Measurements from ENCODE around the gene CARD8. TPM values are rescaled to one million over a fixed set of nuclear protein-coding genes. Genes with fewer than 3 reads are reported as not detected.

Gene CARD8
- total RNA-seq, 4 donors from 2014 or later = 31.5 to 115 (median 39.2) TPM

GRCh38 chr19:48170817-48171347, 84.8 kb downstream of the CARD8 start:
- DNase-seq = no peak
- Histone ChIP-seq H3K36me3 (peaks cover 0 to 13% (median 0%) of the 10 kb centered on the region in 3 donors), H3K9me3 (no peaks in the 10 kb centered on the region), H3K4me1 (peaks cover 0 to 13% (median 3%) of the 10 kb centered on the region in 4 donors), H3K4me3 (peak overlapping the region; percentile 76 to 96 (median 86)), H3K27me3 (no peaks in the 10 kb centered on the region), H3K27ac (peak overlapping the region; percentile 91 to 95 (median 94))
- TF ChIP-seq, protein P1, sequence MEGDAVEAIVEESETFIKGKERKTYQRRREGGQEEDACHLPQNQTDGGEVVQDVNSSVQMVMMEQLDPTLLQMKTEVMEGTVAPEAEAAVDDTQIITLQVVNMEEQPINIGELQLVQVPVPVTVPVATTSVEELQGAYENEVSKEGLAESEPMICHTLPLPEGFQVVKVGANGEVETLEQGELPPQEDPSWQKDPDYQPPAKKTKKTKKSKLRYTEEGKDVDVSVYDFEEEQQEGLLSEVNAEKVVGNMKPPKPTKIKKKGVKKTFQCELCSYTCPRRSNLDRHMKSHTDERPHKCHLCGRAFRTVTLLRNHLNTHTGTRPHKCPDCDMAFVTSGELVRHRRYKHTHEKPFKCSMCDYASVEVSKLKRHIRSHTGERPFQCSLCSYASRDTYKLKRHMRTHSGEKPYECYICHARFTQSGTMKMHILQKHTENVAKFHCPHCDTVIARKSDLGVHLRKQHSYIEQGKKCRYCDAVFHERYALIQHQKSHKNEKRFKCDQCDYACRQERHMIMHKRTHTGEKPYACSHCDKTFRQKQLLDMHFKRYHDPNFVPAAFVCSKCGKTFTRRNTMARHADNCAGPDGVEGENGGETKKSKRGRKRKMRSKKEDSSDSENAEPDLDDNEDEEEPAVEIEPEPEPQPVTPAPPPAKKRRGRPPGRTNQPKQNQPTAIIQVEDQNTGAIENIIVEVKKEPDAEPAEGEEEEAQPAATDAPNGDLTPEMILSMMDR (IDR thresholded peaks at IDR 0.05) = no peak
- no peak for TF ChIP-seq POLR2A (IDR thresholded peaks at IDR 0.05)

DNA sequence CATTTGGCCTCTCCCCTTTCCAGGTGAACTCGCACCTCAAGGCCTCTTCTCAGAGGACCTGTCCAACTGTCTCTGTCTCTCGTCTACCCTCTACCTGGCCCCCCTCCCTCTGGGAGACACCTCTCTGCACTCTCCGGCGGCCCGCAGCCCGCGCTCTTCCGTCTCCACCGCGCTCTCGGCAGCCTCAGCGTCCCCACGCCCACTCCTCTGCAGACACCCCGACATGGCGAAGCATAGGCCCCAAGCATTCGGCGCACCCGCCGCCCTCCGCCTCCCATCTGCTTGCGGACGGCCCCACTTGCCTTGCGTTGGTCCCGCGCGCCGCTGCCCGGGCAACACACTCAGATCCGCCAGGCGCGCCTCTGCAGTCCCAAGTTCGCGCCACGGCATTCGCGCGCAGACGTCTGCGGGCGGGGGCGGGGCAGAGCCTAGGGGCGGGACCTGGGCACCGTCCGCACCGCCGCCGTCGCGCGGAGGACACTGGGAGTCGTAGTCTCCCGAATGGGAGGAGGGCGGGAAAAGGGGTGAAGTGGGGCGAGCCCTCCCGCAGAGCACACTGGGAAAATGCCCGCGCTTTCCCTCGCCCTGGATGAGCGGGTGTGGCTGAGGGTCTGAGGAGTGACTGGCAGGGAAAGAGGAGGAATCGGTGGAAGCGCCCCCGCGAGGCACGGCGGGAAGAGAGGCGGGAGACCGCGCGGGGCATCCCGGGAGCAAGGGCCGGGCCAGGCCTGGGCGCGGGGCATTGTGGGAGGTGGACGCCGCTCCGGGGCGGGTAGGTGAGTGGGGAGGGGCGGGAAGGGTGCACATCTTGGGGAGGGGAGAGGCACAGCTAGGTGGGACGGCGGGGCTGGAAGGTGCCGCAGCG, 85.5 kb downstream of the CARD8 start, which contains the start of the genes LIG1 and ZSWIM9:
LIG1 (minus strand) TSS at position 406 of the 865 bp plus-strand sequence. CDS start 4,778 bp downstream, outside the sequence.
ZSWIM9 (plus strand) TSS at position 742 of the 865 bp plus-strand sequence. CDS start 1,123 bp downstream, outside the sequence.
- peak; percentile 90 to 95 (median 95) for DNase-seq
- no peaks in the 10 kb centered on the region for H3K9me3 ChIP-seq
- TF ChIP-seq, protein P1 (IDR thresholded peaks at IDR 0.05) = peak in 3 of 6 experiments; percentile 8 to 36 (median 24)
- peak in 1 of 2 donors; percentile 40 for TF ChIP-seq POLR2A (IDR thresholded peaks at IDR 0.05)

DNA sequence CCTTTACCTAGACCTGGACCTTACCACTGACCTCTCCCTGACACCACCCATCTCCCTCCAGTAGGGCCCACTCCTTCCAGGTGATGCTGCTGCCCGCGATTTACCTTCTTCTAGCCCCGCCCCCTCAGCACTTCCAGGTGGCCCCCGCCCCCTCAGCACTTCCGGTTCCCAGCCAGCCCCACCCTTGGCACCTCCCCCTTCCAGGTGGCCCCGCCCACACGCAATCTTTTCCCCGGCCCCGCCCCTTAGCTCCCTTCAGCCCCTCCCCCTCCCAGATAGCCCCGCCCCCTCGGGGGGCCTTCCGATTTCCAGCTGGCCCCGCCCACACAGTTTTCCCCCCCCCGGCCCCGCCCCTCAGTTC, 86.2 kb downstream of the CARD8 start:
- DNase-seq = peak; percentile 92 to 96 (median 95)
- TF ChIP-seq POLR2A (IDR thresholded peaks at IDR 0.05) = no peak
- TF ChIP-seq, protein P1 (IDR thresholded peaks at IDR 0.05) = no peak
- Histone ChIP-seq H3K9me3 (no peaks in the 10 kb centered on the region), H3K36me3 (peaks cover 0 to 5% (median 0%) of the 10 kb centered on the region in 3 donors), H3K27me3 (no peaks in the 10 kb centered on the region), H3K27ac (peak overlapping the region; percentile 91 to 95 (median 94)), H3K4me3 (peak overlapping the region; percentile 76 to 96 (median 86)), H3K4me1 (peaks cover 0 to 13% (median 3%) of the 10 kb centered on the region in 4 donors)

More for the DNA sequence above, 85.5 kb downstream of the CARD8 start, which contains the start of the genes LIG1 and ZSWIM9:
- Histone ChIP-seq H3K4me3 (peak within 1 kb of the TSS; percentile 76 to 96 (median 86)), H3K36me3 (peaks cover 0 to 11% (median 0%) of the 10 kb centered on the region in 3 donors), H3K27ac (peak within 1 kb of the TSS; percentile 91 to 95 (median 94)), H3K27me3 (no peaks in the 10 kb centered on the region), H3K4me1 (peaks cover 0 to 13% (median 3%) of the 10 kb centered on the region in 4 donors)

- Histone ChIP-seq H3K27me3 (no peaks in the 10 kb centered on the region), H3K27ac (no peak overlapping the region), H3K4me3 (no peak overlapping the region), H3K9me3 (no peaks in the 10 kb centered on the region), H3K4me1 (peaks cover 0 to 13% (median 3%) of the 10 kb centered on the region in 4 donors), H3K36me3 (peaks cover 0 to 4% (median 0%) of the 10 kb centered on the region in 3 donors)
- TF ChIP-seq, protein P1 (IDR thresholded peaks at IDR 0.05) = no peak
- TF ChIP-seq POLR2A (IDR thresholded peaks at IDR 0.05) = no peak
- no peak for DNase-seq
Observed at GRCh38 chr19:48168689-48169088, 87.0 kb downstream of the CARD8 start.

- DNase-seq = no peak
- H3K4me1 ChIP-seq = no peaks in the 10 kb centered on the region
- no peak overlapping the region for H3K4me3 ChIP-seq
- TF ChIP-seq, protein P1 (IDR thresholded peaks at IDR 0.05) = no peak
- TF ChIP-seq POLR2A (IDR thresholded peaks at IDR 0.05) = no peak
- no peak overlapping the region for H3K27ac ChIP-seq
- H3K27me3 ChIP-seq = no peaks in the 10 kb centered on the region
- no peaks in the 10 kb centered on the region for H3K9me3 ChIP-seq
- peaks cover 0 to 21% (median 0%) of the 10 kb centered on the region in 3 donors for H3K36me3 ChIP-seq
Observed at GRCh38 chr19:48158210-48158790, 97.4 kb downstream of the CARD8 start.
